Measurements from ENCODE around the gene OPALIN.

DNA sequence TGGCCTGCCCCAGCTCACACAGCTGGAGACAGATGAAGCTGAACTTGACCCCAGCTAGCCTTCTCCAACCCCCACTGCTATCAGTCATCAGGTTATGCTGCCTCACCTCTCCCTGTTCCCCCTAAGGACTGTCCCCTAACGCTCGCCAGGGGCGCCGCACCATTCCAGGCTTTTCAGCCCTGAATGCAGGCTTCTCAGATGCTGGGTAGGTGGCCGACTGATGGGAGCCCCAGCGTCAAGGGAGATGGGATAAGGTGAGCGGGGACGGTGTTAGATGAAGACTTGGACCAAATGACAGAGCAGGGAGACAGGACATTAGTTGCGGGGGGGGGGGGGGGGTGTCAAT, 15.8 kb upstream of the OPALIN start:
- TF ChIP-seq, protein P1, sequence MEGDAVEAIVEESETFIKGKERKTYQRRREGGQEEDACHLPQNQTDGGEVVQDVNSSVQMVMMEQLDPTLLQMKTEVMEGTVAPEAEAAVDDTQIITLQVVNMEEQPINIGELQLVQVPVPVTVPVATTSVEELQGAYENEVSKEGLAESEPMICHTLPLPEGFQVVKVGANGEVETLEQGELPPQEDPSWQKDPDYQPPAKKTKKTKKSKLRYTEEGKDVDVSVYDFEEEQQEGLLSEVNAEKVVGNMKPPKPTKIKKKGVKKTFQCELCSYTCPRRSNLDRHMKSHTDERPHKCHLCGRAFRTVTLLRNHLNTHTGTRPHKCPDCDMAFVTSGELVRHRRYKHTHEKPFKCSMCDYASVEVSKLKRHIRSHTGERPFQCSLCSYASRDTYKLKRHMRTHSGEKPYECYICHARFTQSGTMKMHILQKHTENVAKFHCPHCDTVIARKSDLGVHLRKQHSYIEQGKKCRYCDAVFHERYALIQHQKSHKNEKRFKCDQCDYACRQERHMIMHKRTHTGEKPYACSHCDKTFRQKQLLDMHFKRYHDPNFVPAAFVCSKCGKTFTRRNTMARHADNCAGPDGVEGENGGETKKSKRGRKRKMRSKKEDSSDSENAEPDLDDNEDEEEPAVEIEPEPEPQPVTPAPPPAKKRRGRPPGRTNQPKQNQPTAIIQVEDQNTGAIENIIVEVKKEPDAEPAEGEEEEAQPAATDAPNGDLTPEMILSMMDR (IDR thresholded peaks at IDR 0.05; ENCODE audit: low read length), result no peak
- TF ChIP-seq EZH2 (IDR thresholded peaks at IDR 0.05; ENCODE audit: borderline replicate concordance, low read length), result no peak
